GM19372 (cell line): ENCODE results near the gene DBN1.
A peak's percentile ranks its signal among the peaks of the same experiment; 100 is the strongest.

Experiments
- ATAC-seq: cut with Tn5 transposase; IDR thresholded peaks from one replicate; pipeline ENCODE4 v1.9.1; 2021; ENCODE audit warnings: mild to moderate bottlenecking, low read depth, moderate library complexity; ENCODE audit not compliant: unreplicated experiment

Gene DBN1

GRCh38 chr5:177475563-177476427 is 2.4 kb upstream of the DBN1 start:
- ATAC-seq = no peak

DNA sequence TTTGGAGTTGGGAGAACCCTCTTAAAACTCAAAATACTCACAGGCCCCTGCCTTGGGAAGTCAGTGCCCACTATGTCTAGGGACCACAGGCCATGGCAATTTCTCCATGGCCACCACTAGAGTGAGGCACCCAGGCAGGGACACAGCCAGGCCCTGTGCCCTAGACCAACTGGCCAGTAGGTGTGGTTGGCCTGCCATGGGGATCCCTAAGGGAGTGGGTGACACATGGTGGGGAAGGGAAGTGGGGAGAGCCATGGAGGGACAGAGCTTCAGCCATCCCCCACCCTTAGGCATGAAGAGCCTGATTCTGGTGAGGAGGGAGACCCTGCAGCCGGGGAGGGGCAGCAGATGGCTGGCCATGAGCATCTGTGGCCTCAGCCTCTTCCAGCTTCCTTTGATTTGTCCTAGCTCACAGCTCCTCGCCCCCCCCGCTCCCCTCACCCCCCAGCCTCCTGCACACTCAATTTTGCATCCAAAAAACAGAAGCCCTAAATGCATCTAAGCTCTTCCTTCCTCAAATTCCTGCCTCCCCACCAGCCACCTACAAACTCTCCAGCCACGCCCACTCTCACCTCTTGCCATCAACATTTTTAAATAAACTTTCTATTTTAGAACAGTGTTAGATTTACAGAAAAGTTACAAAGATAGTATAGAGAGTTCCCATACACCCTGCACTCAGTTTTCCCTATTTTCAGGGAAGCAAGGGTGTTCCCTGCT is 1.6 kb upstream of the DBN1 start:
- no peak for ATAC-seq

- no peak for ATAC-seq
Observed at GRCh38 chr5:177474002-177474476, 605 bp upstream of the DBN1 start.

GRCh38 chr5:177472460-177473442 is 683 bp downstream of the DBN1 start:
- peak; percentile 49 for ATAC-seq

DNA sequence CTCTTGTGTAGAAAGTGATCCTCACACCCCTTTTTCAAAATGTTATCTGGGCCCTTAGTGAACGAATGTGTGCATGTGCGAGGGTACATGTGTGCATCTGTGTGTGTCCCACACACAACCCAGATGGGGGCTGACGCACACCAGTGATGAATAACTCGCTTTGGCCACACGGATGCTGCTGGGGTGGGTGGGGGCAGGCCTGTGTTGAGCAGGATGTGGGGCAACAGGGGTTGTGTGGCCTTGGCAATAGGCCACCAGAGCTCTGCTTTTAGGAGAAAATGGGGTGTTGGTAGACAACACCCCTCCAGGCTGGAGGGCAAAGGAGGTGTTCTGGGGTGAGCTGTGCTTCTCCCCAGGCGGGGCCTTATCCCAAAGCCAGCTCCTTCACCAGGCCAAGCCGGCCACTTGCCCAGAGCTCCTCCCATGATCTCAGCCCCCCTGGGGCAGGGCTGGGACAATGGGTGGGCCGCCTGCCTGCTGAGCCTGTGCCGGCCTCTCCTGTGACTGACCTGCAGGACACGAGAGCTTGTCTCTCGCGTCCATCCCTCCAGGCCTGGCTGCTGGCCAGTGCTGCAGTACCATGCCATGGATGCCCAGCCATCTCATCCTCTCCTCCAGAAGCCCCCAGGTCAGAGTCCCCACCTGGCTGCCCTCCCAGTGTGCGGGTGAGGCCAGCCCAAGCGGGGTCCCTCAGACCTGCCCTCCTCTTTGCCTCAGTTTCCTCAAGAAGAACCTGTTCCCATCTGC is 1.7 kb downstream of the DBN1 start:
- ATAC-seq = no peak

DNA sequence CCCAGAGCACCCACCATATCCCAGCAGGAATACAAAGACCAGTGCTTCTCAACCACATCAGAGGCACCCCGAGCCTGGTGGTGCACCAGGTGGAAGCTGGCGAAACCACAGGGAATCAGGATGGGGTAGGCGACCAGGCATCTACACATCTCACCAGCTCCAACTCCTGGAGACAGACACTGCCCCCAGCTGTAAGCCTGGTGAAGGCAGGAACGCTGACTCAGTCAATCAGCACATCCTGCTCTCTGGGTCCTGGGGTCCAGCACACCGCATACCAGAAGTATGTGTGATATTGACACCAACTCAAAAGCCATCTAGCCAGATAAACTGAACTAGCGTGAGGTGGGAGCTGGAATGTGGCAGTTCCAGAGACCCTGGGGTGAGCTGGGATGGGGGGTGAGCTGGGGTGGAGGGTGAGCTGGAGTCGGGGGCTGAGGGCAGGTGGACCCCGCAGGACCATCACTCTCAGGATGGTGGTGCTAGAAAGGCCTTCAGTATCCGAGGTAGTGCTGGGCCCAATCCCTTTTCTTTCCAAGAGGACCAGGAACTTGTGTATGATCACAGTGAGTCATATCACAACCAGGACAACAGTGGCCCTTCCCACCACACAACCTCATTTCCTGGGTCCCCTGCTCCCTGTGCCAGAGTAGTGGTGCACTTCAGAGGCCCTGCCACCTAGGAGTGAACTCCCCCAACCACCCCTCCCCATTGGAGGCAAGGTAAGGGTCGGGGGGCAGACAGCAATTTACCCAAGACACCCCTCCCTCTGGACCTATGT is 2.5 kb downstream of the DBN1 start:
- ATAC-seq = no peak

- no peak for ATAC-seq
Observed at GRCh38 chr5:177469750-177470525, 3.5 kb downstream of the DBN1 start.

DNA sequence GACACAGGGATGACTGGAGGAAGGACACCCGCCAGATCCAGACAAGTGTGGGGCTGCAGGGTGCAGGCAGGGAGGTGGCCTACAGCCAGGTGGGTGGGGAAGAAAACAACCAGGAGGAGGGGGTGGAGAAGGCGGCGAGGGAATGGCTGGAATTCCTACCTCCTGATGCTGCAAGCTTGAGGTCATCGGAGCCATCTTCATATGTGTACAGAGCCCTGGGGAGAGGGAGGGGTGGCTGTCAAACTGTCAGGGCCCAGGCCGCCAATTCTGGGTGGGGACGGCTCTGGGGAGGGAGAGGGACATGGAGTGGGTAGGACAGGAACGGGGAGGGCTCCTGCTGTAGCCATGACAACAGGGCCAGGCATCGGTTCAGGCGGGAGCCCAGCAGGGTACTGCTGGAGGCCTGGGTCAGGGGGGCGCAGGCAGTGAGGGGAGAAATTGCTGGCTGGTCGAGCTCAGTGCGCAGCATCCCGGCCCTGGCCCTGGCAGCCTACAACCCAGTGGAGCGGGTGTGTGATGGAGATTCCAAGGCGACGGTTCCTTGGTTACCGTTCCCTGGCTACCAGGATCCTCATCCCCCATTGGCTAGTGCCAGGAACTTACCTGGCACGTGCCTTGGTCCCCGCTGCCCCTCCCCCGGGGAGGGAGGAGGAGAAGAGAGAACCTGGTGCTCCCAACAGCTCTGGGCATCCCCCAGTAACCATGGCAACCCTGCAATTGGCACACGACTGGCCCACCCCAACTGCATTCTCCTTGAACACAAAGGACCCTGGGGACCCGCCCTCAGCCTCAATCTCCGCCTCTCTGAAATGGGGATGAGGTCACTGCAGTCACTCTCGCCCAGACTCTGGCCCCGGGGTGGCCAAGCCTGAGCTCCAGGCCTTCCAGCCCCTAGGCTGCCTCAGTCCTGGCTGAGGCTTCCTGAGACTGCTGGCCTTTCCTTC is 4.5 kb downstream of the DBN1 start:
- no peak for ATAC-seq

DNA sequence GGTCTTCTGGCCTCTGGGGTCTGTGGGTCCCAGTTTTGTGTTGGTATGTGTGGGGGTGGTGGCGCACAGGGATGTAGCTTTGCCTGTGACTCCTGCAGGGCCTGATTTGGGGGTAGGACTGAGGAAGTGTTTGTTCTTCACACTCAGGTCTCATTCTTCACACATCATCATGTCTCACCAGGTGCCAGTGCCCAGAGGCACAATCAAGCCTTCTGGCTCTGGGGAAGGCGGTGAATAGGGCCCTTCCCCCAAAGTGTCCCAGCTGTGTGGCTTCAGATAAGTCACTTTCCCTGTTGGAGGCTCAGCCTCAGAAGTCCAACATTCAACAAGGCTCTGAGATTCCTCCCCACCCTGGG is 5.1 kb downstream of the DBN1 start:
- no peak for ATAC-seq

DNA sequence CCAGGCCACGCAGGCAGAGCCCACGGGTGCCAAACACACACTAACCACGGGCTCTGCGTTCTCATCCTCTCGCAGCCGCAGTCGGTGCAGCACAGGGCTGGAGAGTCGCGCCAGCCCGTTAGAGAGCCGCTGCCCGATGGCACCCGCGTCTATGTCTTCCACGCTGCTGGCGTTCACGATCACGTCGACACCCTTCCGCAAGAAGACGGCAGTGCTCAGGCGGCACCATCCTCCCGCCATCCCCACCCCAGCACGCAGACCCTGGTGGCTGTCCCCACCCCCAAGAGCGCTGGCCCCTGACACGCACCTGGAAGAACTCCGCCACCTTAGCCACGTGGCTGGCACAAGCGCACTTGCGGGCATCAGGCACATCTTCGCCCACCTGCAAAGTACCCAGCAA is 6.0 kb downstream of the DBN1 start:
- no peak for ATAC-seq

GRCh38 chr5:177466861-177467260 is 6.6 kb downstream of the DBN1 start:
- no peak for ATAC-seq

GRCh38 chr5:177465044-177465443 is 8.4 kb downstream of the DBN1 start:
- ATAC-seq = no peak

GRCh38 chr5:177462021-177462670 is 11.3 kb downstream of the DBN1 start:
- ATAC-seq = no peak

DNA sequence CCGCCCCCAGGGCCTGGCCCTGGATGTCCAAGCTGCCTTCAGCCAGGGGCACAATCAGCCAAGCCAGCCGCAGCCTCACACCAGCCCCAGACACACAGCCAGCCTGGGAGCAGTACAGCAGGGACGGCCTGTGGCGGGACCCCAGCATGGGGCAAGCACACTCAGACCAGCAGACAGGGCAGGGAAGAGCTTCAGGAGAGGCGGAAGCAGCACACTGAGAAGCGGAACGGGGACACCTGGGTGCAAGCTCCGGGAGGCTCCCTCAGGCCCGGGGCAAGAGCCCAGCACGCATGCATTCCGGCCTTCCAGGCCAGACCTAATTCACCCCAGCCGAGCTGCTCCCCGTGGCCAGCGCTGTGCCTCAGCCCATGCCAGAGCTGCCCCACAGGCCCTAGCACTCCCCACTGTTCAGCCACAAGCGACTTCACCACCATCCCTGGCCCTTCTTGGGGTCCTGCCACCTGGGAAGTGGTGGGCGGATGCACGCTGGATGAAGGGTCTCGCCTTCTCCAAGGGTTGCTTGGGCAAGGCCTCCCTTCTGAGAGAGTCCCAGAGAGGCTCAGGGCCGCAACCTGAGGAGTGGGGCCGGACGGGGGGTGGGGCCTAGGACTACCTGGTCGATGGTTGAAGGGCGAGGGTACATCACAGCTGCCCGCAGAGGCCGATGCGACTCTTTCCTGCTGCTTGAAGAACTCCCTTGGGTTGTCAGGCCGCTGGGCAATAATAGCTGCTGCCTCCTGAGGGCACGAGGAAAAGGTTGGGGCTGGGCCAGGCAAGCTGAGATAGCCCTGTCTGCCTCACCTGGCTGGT is 13.4 kb downstream of the DBN1 start:
- ATAC-seq = no peak

DNA sequence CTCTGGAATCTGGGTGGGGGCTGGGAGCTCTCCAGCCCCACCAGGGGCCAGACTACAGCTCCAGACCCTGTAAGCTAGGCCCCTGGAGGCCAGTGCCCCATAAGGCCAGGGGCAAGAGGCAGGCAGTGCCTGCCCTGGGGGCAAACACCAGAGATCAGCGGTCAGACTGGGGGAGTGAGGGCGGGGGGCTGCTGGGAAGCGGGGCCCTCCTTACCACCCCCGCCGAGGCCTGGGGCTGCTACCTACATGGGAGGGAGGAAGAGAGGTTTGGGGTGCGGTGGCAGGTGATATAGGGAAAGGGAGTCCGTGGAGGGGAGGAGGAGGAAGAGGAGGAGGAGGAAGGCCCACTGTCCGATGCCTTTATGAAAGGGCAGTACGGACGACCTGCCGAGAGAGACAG is 14.1 kb downstream of the DBN1 start:
- no peak for ATAC-seq

- ATAC-seq = no peak
Observed at GRCh38 chr5:177458912-177459350, 14.5 kb downstream of the DBN1 start.
